Dermis microvascular lymphatic vessel endothelial cell (primary cell): ENCODE data around the gene VGLL4. TPM values are rescaled to one million over a fixed set of nuclear protein-coding genes. Genes with fewer than 3 reads are reported as not detected.
A peak's percentile ranks its signal among the peaks of the same experiment; 100 is the strongest.

Experiments used
- DNase-seq, 2 donors: peaks; one replicate each; pipeline versions ENCODE4 v3.0.0 to v3.0.0-alpha.2; 2010; ENCODE audit warnings: low read depth in 2 of 2
- total RNA-seq: library from RNA; depleted of rRNA; stranded (reverse); fragments of >200 nt; gene quantifications from 2 replicates; pipeline ENCODE4 v1.2.1, GENCODE V29; 2014

VGLL4 gene
- total RNA-seq, 1 donor from 2014 or later: 52.1 TPM

GRCh38 chr3:11565932-11566331 is 77.8 kb downstream of the VGLL4 start:
- no peak for DNase-seq

GRCh38 chr3:11565492-11565891 is 78.2 kb downstream of the VGLL4 start:
- no peak for DNase-seq

DNA sequence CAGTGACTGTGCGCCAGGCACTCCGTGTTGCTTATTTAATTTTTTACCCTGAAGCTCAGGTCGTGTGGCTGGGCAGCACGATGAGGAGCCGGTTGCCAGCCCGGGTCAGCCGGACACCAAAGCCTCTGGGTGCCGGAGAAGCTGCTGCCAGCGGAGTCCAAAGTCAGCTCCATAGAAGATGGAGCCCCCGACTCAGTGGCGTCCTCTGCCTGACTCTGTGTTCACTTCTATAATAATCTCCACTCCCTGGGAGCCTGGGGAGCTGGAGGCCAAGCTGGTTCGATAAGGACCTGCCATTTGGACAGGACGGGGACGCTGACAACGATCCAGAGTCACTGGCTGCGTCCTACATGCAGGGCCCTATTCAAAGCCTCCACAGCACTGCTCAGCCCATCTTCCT is 78.6 kb downstream of the VGLL4 start:
- no peak for DNase-seq

- DNase-seq: no peak
Measured at GRCh38 chr3:11564577-11565001, 79.1 kb downstream of the VGLL4 start.

DNA sequence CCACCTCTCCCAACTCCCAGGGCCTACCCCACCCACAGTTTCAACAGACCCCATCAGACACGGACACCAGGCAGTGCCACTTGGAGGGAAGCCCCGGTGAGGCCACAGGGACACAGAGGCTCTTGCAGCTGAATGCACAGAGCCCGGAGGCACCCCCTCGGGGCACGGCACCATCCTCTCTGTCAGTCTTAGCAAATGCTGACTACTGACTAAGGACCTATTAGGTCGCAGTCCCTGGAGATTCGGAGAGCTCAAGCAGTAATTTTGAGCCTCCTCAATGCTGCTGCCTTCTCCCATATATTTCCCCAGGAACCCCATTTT is 79.9 kb downstream of the VGLL4 start:
- DNase-seq: no peak

GRCh38 chr3:11563159-11563864 is 80.4 kb downstream of the VGLL4 start:
- no peak for DNase-seq

DNA sequence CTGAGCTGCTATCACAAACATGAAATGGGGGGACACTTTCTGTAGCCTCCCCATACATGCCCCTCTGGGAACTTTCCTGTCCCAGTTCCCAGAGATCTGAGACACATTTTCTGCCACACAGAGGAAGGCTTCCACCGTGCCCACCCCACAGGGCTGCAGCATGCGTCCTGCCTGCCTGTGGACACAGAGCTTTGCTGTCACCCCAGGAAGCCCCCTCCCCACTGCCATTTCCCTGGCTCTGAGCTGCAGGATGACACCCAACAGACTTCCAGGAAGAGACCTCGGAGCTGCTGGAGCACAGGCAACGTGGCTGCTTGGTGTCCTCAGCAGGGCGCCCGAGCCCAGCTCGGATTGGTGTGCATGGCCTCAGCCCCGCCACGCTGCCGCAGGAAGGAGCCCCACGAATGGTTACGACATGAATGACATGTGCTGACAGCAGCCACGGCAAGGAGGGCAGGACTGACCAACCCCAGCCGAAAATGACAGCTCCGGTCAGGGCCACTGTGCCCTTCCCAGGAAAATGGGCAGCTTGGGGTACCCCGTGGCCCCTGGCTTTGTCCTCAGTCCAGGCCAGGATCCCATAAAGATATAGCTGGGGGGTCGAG is 81.3 kb downstream of the VGLL4 start:
- no peak for DNase-seq

DNA sequence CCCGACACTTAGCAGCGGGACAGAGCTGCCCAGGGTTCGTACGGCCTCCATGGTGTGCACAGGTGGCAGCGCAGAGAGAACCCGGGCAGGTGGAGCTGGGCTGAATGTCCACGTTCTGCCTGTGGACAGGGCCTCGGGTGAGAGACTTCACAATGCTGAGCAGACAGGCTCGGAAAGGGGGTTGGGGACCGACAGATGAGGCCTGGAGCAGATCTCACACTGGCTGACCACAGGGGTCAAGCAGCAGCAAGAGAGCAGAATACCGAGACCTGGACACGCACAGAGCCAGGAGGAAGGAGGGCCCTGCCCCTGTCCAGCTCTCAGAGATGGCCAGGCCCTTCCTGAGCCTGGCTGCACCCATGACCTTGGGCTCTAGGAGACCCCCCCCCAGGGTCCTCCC is 83.0 kb downstream of the VGLL4 start:
- DNase-seq: no peak

- DNase-seq: peak in 1 of 2 donors; percentile 29
Measured at GRCh38 chr3:11559816-11560633, 83.7 kb downstream of the VGLL4 start.

GRCh38 chr3:11558918-11559815 is 84.5 kb downstream of the VGLL4 start:
- no peak for DNase-seq

DNA sequence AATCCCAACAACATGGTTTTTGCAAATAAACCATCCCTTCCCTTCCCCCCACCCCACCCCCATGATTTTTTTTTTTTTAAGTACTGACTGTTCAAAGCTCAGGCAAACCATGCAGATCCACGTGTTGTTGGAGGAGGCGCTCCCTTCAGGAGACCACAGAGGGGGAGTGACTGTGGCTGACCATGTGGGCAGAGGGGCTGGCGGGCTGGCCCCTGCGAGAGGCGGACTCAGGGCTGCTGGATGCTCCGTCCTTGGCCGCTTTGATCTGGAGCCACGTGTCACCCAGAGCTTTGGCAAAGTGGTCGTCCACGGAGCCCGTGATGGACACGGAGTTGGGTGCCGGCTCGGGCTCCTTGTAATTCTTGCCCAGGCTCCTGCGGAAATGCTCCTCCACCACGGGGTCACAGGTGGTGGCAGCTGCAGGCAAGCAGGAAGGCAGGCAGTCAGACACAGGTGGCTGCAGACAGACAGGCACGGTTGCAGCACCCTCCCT is 85.3 kb downstream of the VGLL4 start:
- DNase-seq: no peak

GRCh38 chr3:11558002-11558401 is 85.7 kb downstream of the VGLL4 start:
- peak in 1 of 2 donors; percentile 90 for DNase-seq

DNA sequence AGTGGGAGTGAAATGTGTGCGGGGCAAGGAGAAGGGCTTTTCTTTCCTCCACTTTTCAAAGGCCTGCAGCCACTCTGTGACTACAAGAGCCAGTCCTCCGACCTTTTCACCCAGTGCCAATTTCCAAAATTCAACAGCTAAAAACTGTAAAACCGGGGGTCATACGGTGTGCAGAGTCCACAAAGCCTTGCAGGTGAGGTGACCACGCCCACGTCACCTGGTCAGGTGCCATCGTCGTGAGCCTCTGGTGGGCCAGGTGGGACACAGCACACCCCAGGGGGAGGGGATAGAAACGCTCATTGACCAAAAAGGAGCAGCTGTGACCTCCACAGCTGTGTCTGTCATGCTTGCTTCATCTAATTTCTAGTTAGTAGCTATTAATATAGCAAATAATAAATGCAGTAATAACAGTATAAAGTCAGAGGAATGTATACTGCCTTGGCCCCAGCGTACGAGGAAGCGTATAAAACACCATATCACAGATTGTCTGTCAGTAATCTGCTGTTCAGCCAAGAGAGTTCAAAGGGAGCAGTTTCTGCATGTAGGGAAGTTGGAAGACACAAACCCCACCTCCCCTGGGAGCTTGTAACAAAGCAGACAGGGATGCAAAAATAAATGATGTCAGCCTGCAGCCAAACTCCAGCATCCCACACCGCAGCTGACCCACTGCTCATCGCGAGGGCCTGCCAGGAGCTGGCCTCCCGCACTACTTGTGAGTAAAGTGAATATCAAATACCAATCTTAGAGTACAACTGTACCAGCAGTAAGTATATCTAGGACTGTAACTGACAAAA is 86.7 kb downstream of the VGLL4 start:
- DNase-seq: peak in 1 of 2 donors; percentile 72

DNA sequence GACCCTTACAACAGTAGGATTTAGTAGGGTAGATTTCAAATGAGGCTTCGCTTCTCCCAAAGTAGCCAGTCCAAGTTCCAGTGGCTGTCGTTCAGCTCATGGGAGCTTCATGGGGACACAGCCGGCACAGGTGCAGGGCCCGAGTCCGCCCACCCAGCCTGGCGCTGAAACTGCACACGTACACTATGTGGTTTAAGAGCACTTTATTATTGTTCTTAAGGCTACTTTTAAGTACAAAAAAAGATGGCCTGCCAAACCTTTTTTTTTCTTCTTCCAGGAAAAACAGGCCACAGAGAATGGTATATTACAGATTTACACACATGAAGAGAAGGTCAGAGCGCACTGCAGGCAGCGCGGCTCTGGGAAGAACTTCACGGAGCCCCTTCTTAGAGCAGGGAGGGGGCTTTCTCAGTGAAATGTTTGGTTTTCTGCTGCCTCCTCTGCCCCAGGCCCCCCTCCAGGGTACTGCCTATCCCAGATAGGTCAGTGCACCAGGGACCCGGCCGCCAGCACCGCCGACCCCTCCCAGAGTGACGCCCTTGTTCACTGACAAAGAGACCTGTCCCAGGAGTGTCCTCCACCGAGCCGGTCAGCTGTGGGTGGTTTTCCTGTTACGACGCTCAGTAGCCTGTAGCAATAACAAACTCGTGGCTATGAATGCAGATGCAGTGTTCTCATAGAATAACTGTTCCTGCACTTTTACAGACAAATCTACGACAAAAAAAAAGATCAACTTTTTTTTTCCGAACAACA is 87.7 kb downstream of the VGLL4 start:
- DNase-seq: peak in 1 of 2 donors; percentile 44

GRCh38 chr3:11555211-11555782 is 88.4 kb downstream of the VGLL4 start:
- no peak for DNase-seq

DNA sequence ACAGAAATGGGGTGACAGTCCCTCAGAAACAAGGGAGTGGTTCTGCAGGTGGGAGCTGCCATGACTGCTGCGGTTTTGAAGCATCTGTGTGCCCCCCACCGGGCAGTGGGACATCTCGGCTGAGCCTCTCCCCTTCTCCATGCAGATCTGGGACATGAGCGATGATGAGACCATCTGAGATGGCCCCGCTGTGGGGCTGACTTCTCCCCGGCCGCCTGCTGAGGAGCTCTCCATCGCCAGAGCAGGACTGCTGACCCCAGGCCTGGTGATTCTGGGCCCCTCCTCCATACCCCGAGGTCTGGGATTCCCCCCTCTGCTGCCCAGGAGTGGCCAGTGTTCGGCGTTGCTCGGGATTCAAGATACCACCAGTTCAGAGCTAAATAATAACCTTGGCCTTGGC is 89.0 kb downstream of the VGLL4 start:
- no peak for DNase-seq

GRCh38 chr3:11554236-11554610 is 89.5 kb downstream of the VGLL4 start:
- no peak for DNase-seq

DNA sequence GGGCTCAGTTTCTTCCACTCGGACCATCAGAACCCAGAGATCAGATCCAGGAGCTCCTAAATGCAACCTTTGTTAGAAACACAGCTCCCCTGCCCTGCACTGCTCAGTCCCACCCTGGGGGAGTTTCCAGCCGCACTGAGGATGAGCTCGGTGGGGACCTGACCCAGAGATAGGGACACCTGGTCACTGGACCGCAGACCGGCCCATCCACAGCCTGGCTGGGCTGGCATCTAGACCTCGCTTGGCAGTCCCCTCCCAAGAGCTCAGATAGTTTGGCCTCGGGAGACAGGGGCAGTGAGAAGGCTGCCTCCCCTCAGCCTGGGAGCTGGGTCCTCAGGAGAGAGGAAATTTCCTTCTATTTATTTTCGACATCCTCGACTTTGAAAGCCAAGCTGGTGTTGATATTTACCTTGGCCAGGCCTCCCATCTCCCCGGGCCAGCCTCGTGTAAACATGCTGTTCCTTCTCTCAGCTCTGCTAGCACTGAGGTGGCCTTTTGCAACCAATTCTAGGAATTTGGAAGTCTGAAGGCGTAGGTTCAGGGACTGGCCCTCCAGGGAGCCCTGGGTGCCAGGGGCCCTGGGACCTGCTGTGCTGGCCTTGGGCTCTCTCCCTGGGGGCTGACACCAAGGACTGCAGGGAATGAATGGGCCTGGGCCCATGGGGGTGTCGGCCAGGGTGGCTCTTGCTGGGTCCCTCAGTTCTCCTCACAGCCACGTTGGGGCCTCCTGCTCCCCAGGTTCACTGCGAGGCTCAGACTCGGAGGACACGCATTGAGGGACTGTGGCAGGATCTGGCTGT is 90.1 kb downstream of the VGLL4 start:
- no peak for DNase-seq
